NB4 (cell line): ENCODE data around the gene GLT6D1.

Experiments
- DNase-seq: peaks from one replicate; pipeline ENCODE4 v3.0.0; 2010; ENCODE audit warnings: low read depth
- H3K4me3 ChIP-seq: one replicate; pipeline ENCODE4 v1.5.1; 2011; ENCODE audit warnings: mild to moderate bottlenecking, low read depth, low read length, moderate library complexity
- CTCF ChIP-seq: IDR thresholded peaks from one replicate; pipeline ENCODE4 v1.5.1; 2012; ENCODE audit warnings: low read depth, low read length
- MAX ChIP-seq: IDR thresholded peaks from 2 replicates; pipeline ENCODE4 v1.6.1; 2011; ENCODE audit warnings: low read depth, low read length
- MYC ChIP-seq: IDR thresholded peaks from 2 replicates; pipeline ENCODE4 v1.6.1; 2011; ENCODE audit warnings: low read depth, low read length
- POLR2A ChIP-seq: IDR thresholded peaks from 2 replicates; pipeline ENCODE4 v1.6.1; 2011; ENCODE audit warnings: mild to moderate bottlenecking; ENCODE audit not compliant: insufficient read length; ENCODE audit errors: extremely low read depth

GLT6D1 gene

GRCh38 chr9:135622415-135623020 lies 16.8 kb downstream of the GLT6D1 start:
- DNase-seq = no peak
- TF ChIP-seq POLR2A (no peak), MAX (no peak), MYC (no peak), CTCF (no peak)
- H3K4me3 ChIP-seq = no peak overlapping the region

- TF ChIP-seq POLR2A (no peak), MYC (no peak), CTCF (no peak), MAX (no peak)
- no peak for DNase-seq
- H3K4me3 ChIP-seq = no peak overlapping the region
Observed at GRCh38 chr9:135620558-135620957, 18.8 kb downstream of the GLT6D1 start.

GRCh38 chr9:135619599-135619886 lies 19.8 kb downstream of the GLT6D1 start:
- TF ChIP-seq POLR2A = no peak
- TF ChIP-seq CTCF = no peak
- no peak for TF ChIP-seq MYC
- no peak for TF ChIP-seq MAX
- DNase-seq = no peak
- H3K4me3 ChIP-seq = no peak overlapping the region

GRCh38 chr9:135618866-135619598 lies 20.3 kb downstream of the GLT6D1 start:
- H3K4me3 ChIP-seq = no peak overlapping the region
- no peak for DNase-seq
- no peak for TF ChIP-seq MYC
- TF ChIP-seq CTCF = no peak
- TF ChIP-seq MAX = no peak
- TF ChIP-seq POLR2A = no peak

GRCh38 chr9:135617991-135618411 lies 21.3 kb downstream of the GLT6D1 start:
- TF ChIP-seq MYC (no peak), CTCF (no peak), MAX (no peak), POLR2A (no peak)
- no peak for DNase-seq
- no peak overlapping the region for H3K4me3 ChIP-seq
